Fibroblast of lung (primary cell): ENCODE results near the gene CARD16. TPM values are rescaled to one million over a fixed set of nuclear protein-coding genes. Genes with fewer than 3 reads are reported as not detected.

Experiments
- DNase-seq, 2 donors: peaks; one replicate each; pipeline versions ENCODE4 v3.0.0 to v3.0.0-alpha.2; 2010; ENCODE audit warnings: low read depth in 2 of 2
- H2AFZ ChIP-seq: 2 replicates; pipeline ENCODE4 v1.5.1; 2012; ENCODE audit warnings: low read length, control low read depth, inconsistent platforms
- H3K27ac ChIP-seq: 2 replicates; pipeline ENCODE4 v1.5.1; 2011; ENCODE audit warnings: low read length, control low read depth; ENCODE audit not compliant: insufficient read depth
- H3K27me3 ChIP-seq: 2 replicates; pipeline ENCODE4 v1.5.1; 2011; ENCODE audit warnings: mild to moderate bottlenecking, low read length; ENCODE audit not compliant: control insufficient read depth, insufficient read depth
- H3K36me3 ChIP-seq: 2 replicates; pipeline ENCODE4 v1.5.1; 2011; ENCODE audit warnings: low read length; ENCODE audit not compliant: control insufficient read depth, insufficient read depth
- H3K4me1 ChIP-seq: 2 replicates; pipeline ENCODE4 v1.5.1; 2011; ENCODE audit warnings: low read length; ENCODE audit not compliant: control insufficient read depth, insufficient read depth; ENCODE audit errors: extremely low read depth
- H3K4me2 ChIP-seq: 2 replicates; pipeline ENCODE4 v1.5.1; 2011; ENCODE audit warnings: low read length, control low read depth; ENCODE audit not compliant: insufficient read depth; ENCODE audit errors: extremely low read depth
- H3K4me3 ChIP-seq, 4 experiments: fragments of 200-600 bp in 1 of 4; sonication (generic) in 1 of 4; replicated peaks in 1 of 4; 2 replicates each; pipeline ENCODE4 v1.5.1; 2011 to 2016; ENCODE audit warnings: low read length in 4 of 4, low read depth in 3 of 4, mild to moderate bottlenecking in 3 of 4, control low read depth in 2 of 4, inconsistent platforms in 1 of 4, mixed read lengths in 1 of 4; ENCODE audit not compliant: insufficient read depth in 1 of 4; ENCODE audit errors: control extremely low read depth in 1 of 4
- H3K79me2 ChIP-seq: 2 replicates; pipeline ENCODE4 v1.5.1; 2012; ENCODE audit warnings: mild to moderate bottlenecking, low read length, inconsistent platforms; ENCODE audit not compliant: control insufficient read depth, insufficient read depth
- H3K9ac ChIP-seq: 2 replicates; pipeline ENCODE4 v1.5.1; 2011; ENCODE audit warnings: mild to moderate bottlenecking, low read length, control low read depth; ENCODE audit not compliant: insufficient read depth
- H3K9me3 ChIP-seq: 2 replicates; pipeline ENCODE4 v1.5.1; 2012; ENCODE audit warnings: low read depth, low read length; ENCODE audit not compliant: control insufficient read depth, insufficient read depth
- H4K20me1 ChIP-seq: 2 replicates; pipeline ENCODE4 v1.5.1; 2011; ENCODE audit warnings: low read length; ENCODE audit not compliant: control insufficient read depth, insufficient read depth; ENCODE audit errors: extremely low read depth
- CTCF ChIP-seq, 2 donors: IDR thresholded peaks in 1 of 2; conservative IDR thresholded peaks in 1 of 2; 1 replicate in 1 of 2; 2 replicates in 1 of 2; pipeline ENCODE4 v1.5.1; 2011 to 2012; ENCODE audit warnings: low read length in 2 of 2, control low read depth in 1 of 2, inconsistent platforms in 1 of 2, low read depth in 1 of 2, mild to moderate bottlenecking in 1 of 2
- EZH2 ChIP-seq: IDR thresholded peaks from 2 replicates; pipeline ENCODE4 v1.5.1; 2012; ENCODE audit warnings: low read length, control low read depth, mild to moderate bottlenecking; ENCODE audit errors: missing control alignments
- polyA plus RNA-seq, 2 donors: library from polyadenylated mRNA; depleted of rRNA in 1 of 2; stranded (reverse) in 1 of 2; unstranded in 1 of 2; fragments of >200 nt; gene quantifications; 2 replicates each; pipeline ENCODE4 v1.2.1, GENCODE V29; 2011 to 2012; ENCODE audit warnings: missing spikeins in 1 of 2
- total RNA-seq: library from RNA; depleted of rRNA; stranded (reverse); fragments of >200 nt; gene quantifications from 2 replicates; pipeline ENCODE4 v1.2.1, GENCODE V29; 2014

CARD16 gene
- total and polyA plus RNA-seq, 2 donors (not counting 1 experiment from before 2014, with no cell fraction given), result 114 to 143 TPM

GRCh38 chr11:104999721-105000120, 45.4 kb downstream of the CARD16 start:
- no peaks in the 10 kb centered on the region for H3K9me3 ChIP-seq
- no peaks in the 10 kb centered on the region for H3K27me3 ChIP-seq
- H3K27ac ChIP-seq, result no peak overlapping the region
- H3K36me3 ChIP-seq, result no peaks in the 10 kb centered on the region
- DNase-seq, result peak in 1 of 2 donors; percentile 28
- no peaks in the 10 kb centered on the region for H4K20me1 ChIP-seq
- TF ChIP-seq CTCF (conservative IDR thresholded peaks at IDR 0.05 in 1 of 2, IDR thresholded peaks at IDR 0.05 in 1 of 2; ENCODE audit: low read depth in 1 of 2, low read length in 2 of 2) (no peak), EZH2 (no peak)
- no peak overlapping the region for H3K4me3 ChIP-seq
- no peak overlapping the region for H2AFZ ChIP-seq
- no peak overlapping the region for H3K4me2 ChIP-seq
- no peak overlapping the region for H3K9ac ChIP-seq
- no peaks in the 10 kb centered on the region for H3K79me2 ChIP-seq
- H3K4me1 ChIP-seq, result no peaks in the 10 kb centered on the region

- H3K36me3 ChIP-seq, result no peaks in the 10 kb centered on the region
- TF ChIP-seq EZH2, result no peak
- H2AFZ ChIP-seq, result no peak overlapping the region
- no peaks in the 10 kb centered on the region for H3K27me3 ChIP-seq
- H4K20me1 ChIP-seq, result no peaks in the 10 kb centered on the region
- H3K4me3 ChIP-seq, result no peak overlapping the region
- no peaks in the 10 kb centered on the region for H3K79me2 ChIP-seq
- H3K4me2 ChIP-seq, result no peak overlapping the region
- H3K4me1 ChIP-seq, result no peaks in the 10 kb centered on the region
- no peak overlapping the region for H3K9ac ChIP-seq
- peak in 1 of 2 donors; percentile 46 for DNase-seq
- no peak overlapping the region for H3K27ac ChIP-seq
- no peaks in the 10 kb centered on the region for H3K9me3 ChIP-seq
Measured at GRCh38 chr11:104997288-104997687, 47.8 kb downstream of the CARD16 start.

GRCh38 chr11:104995001-104995408, 50.1 kb downstream of the CARD16 start:
- DNase-seq, result no peak
- Histone ChIP-seq H2AFZ (no peak overlapping the region), H3K9me3 (no peaks in the 10 kb centered on the region), H3K27ac (no peak overlapping the region), H3K27me3 (no peaks in the 10 kb centered on the region), H3K4me2 (no peak overlapping the region), H3K4me3 (no peak overlapping the region), H3K9ac (no peak overlapping the region), H3K4me1 (no peaks in the 10 kb centered on the region), H3K36me3 (no peaks in the 10 kb centered on the region), H3K79me2 (no peaks in the 10 kb centered on the region), H4K20me1 (no peaks in the 10 kb centered on the region)
- TF ChIP-seq EZH2 (no peak), CTCF (conservative IDR thresholded peaks at IDR 0.05 in 1 of 2, IDR thresholded peaks at IDR 0.05 in 1 of 2; ENCODE audit: low read depth in 1 of 2, low read length in 2 of 2) (no peak)
